Inferior parietal cortex (tissue), 1 donor: ENCODE measurements around the gene THAP6.
"Not testable (repeated sequence)": the region's sequence is repeated elsewhere in the genome, so short reads cannot be mapped to it uniquely, and the experiment has no call there.

Source experiments
- DNase-seq: peaks from one replicate; pipeline ENCODE4 v3.0.0-alpha.2; 2016; ENCODE audit errors: extremely low spot score

THAP6 gene

GRCh38 chr4:75525910-75526309 is 11.6 kb downstream of the THAP6 start:
- DNase-seq: no peak

GRCh38 chr4:75527482-75527881 is 13.2 kb downstream of the THAP6 start:
- no peak for DNase-seq

- no peak for DNase-seq
Measured at GRCh38 chr4:75530556-75531322, 16.5 kb downstream of the THAP6 start.

- DNase-seq: not testable (repeated sequence)
Measured at GRCh38 chr4:75531536-75532143, 17.4 kb downstream of the THAP6 start.

- DNase-seq: not testable (repeated sequence)
Measured at GRCh38 chr4:75533339-75533887, 19.1 kb downstream of the THAP6 start.

- DNase-seq: not testable (repeated sequence)
Measured at GRCh38 chr4:75533926-75534325, 19.7 kb downstream of the THAP6 start.

- DNase-seq: not testable (repeated sequence)
Measured at GRCh38 chr4:75537308-75537707, 23.0 kb downstream of the THAP6 start.

- no peak for DNase-seq
Measured at GRCh38 chr4:75542824-75543223, 28.6 kb downstream of the THAP6 start.

GRCh38 chr4:75544220-75544619 is 29.9 kb downstream of the THAP6 start:
- DNase-seq: not testable (repeated sequence)

- no peak for DNase-seq
Measured at GRCh38 chr4:75544870-75545269, 30.6 kb downstream of the THAP6 start.

- no peak for DNase-seq
Measured at GRCh38 chr4:75545526-75545925, 31.3 kb downstream of the THAP6 start.

- no peak for DNase-seq
Measured at GRCh38 chr4:75547647-75548387, 33.5 kb downstream of the THAP6 start.

- no peak for DNase-seq
Measured at GRCh38 chr4:75549019-75549418, 34.7 kb downstream of the THAP6 start.

- DNase-seq: no peak
Measured at GRCh38 chr4:75552452-75552851, 38.2 kb downstream of the THAP6 start.

- no peak for DNase-seq
Measured at GRCh38 chr4:75555294-75556164, 41.3 kb downstream of the THAP6 start, which contains the start of gene ODAPH. Gene ODAPH (plus strand): TSS chr4:75556066. CDS start chr4:75556083, 17 bp downstream.

GRCh38 chr4:75557696-75558095 is 43.4 kb downstream of the THAP6 start:
- no peak for DNase-seq

GRCh38 chr4:75561789-75562188 is 47.5 kb downstream of the THAP6 start:
- no peak for DNase-seq

- DNase-seq: no peak
Measured at GRCh38 chr4:75564023-75564422, 49.8 kb downstream of the THAP6 start.

- DNase-seq: no peak
Measured at GRCh38 chr4:75565481-75565880, 51.2 kb downstream of the THAP6 start.

- DNase-seq: no peak
Measured at GRCh38 chr4:75566911-75567310, 52.6 kb downstream of the THAP6 start.

- DNase-seq: no peak
Measured at GRCh38 chr4:75567725-75568124, 53.5 kb downstream of the THAP6 start.
